ENCODE data around the gene ST3GAL2. TPM values are rescaled to one million over a fixed set of nuclear protein-coding genes. Genes with fewer than 3 reads are reported as not detected.
"Not testable (repeated sequence)": the region's sequence is repeated elsewhere in the genome, so short reads cannot be mapped to it uniquely, and the experiment has no call there.

ST3GAL2 gene
- polyA plus RNA-seq, 1 donor from 2014 or later, result 9.7 TPM

DNA sequence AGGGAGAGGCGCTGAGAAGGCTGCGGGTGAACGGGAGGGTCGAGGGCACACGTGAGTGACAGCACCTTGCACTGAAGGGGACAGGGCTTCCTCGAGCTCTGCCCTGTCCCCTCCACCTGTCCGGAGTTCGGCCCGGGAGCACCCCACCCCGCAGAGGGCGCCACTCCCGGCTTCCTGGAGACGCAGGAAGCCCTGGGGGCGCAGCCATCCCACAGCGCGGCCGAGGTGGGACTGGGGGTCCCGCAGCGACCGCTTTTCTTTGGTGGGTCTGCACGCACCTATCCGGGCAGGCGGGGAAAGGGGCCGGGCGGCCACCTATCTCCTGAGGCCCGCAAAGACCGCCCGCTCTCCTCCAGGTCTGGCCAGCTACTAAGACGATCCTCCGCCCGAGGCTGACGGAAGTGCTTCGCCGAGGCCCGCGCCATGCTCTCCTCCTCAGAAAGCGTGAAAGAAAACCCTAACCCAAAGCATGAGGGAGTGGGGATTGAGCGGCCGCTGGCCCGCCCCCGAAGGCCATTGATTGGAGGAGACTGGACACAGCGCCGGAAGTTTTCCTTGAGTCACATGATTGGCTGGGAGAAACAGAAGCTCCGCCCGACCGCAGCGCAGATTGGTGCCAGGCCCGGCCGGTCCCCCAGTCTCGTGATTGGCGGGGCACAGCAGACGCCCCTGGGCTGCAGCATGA is 57.8 kb downstream of the ST3GAL2 start:
- H3K36me3 Mint-ChIP-seq, result peaks cover 2% of the 10 kb centered on the region
- peak overlapping the region; percentile 88 to 96 (median 93) for H3K27ac Mint-ChIP-seq
- H3K9me3 Mint-ChIP-seq, result no peaks in the 10 kb centered on the region
- peaks cover 3 to 11% (median 10%) of the 10 kb centered on the region in 3 donors for H3K4me1 Mint-ChIP-seq
- no peaks in the 10 kb centered on the region for H3K27me3 Mint-ChIP-seq
- H3K4me3 Mint-ChIP-seq, result peak overlapping the region; percentile 99 to 100 (median 99)

- Mint-ChIP-seq H3K4me1 (peaks cover 3 to 11% (median 10%) of the 10 kb centered on the region in 3 donors), H3K27ac (peak overlapping the region in 2 of 3 donors; percentile 60 to 76), H3K36me3 (peaks cover 2% of the 10 kb centered on the region)
Observed at GRCh38 chr16:70380248-70380918, 58.5 kb downstream of the ST3GAL2 start.

DNA sequence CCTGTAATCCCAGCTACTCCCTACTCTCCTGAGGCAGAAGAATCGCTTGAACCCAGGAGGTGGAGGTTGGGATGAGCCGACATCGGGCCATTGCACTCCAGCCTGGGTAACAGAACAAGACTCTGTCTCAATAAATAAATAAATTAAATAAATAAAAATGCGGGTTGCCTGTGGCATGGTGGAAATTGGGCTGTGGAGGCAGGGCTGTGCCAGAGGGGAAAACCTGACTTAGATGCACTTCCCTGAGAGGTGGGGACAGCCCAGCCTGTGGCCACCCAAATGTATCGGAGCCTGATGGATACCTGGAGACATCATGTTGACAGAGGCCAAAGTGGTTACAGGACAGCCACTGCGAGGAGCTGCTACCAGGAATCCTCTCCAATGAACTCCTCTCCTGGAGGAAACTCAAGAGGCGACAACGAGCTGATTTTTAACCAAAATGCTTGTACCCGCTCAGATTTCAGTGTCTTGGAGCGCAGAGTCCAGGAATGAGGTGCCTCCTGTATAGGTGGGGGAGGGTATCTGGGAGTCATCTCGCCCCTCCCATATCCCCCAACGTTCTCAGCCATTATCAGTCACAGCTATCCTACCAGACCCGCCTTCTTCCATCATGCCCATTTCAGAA is 59.9 kb downstream of the ST3GAL2 start:
- no peaks in the 10 kb centered on the region for H3K27me3 Mint-ChIP-seq
- H3K36me3 Mint-ChIP-seq, result peaks cover 2% of the 10 kb centered on the region
- peak overlapping the region in 3 of 4 donors; percentile 30 to 99 (median 51) for H3K4me3 Mint-ChIP-seq
- H3K9me3 Mint-ChIP-seq, result no peaks in the 10 kb centered on the region
- peaks cover 3 to 11% (median 10%) of the 10 kb centered on the region in 3 donors for H3K4me1 Mint-ChIP-seq
- peak overlapping the region in 1 of 3 donors; percentile 79 for H3K27ac Mint-ChIP-seq

More at GRCh38 chr16:70380248-70380918, 58.5 kb downstream of the ST3GAL2 start:
- Mint-ChIP-seq H3K4me3 (peak overlapping the region; percentile 99 to 100 (median 99)), H3K27me3 (no peaks in the 10 kb centered on the region), H3K9me3 (no peaks in the 10 kb centered on the region)

GRCh38 chr16:70377782-70378181 is 61.1 kb downstream of the ST3GAL2 start:
- H3K4me3 Mint-ChIP-seq, result peak overlapping the region in 3 of 4 donors; percentile 41 to 75 (median 53)
- H3K36me3 Mint-ChIP-seq, result peaks cover 2% of the 10 kb centered on the region
- peaks cover 6 to 11% (median 8%) of the 10 kb centered on the region in 3 donors for H3K4me1 Mint-ChIP-seq
- no peaks in the 10 kb centered on the region for H3K9me3 Mint-ChIP-seq
- peak overlapping the region in 1 of 3 donors; percentile 45 for H3K27ac Mint-ChIP-seq
- no peaks in the 10 kb centered on the region for H3K27me3 Mint-ChIP-seq

GRCh38 chr16:70375636-70376611 is 63.0 kb downstream of the ST3GAL2 start:
- no peaks in the 10 kb centered on the region for H3K27me3 Mint-ChIP-seq
- peak overlapping the region in 1 of 4 donors; percentile 52 for H3K4me3 Mint-ChIP-seq
- H3K36me3 Mint-ChIP-seq, result no peaks in the 10 kb centered on the region
- H3K27ac Mint-ChIP-seq, result peak overlapping the region in 2 of 3 donors; percentile 56 to 62
- H3K4me1 Mint-ChIP-seq, result peaks cover 2 to 6% (median 4%) of the 10 kb centered on the region in 3 donors
- no peaks in the 10 kb centered on the region for H3K9me3 Mint-ChIP-seq

DNA sequence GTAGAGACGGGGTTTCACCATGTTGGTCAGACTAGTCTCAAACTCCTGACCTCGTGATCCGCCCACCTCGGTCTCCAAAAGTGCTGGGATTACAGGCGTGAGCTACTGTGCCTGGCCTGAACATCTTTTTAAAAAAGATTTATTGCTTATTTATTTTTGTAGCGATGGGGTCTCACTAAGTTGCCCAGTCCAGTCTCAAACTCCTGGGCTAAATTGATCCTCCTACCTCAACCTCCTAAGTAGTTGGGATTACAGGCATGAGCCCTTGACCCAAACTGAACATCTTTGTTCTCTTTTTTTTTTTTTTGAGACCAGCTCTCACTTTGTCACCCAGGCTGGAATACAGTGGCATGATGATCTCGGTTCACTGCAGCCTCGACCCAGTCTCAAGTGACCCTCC is 64.7 kb downstream of the ST3GAL2 start:
- no peak overlapping the region for H3K27ac Mint-ChIP-seq
- no peaks in the 10 kb centered on the region for H3K27me3 Mint-ChIP-seq
- H3K4me1 Mint-ChIP-seq, result peaks cover 5 to 9% (median 7%) of the 10 kb centered on the region in 3 donors
- no peaks in the 10 kb centered on the region for H3K36me3 Mint-ChIP-seq
- H3K9me3 Mint-ChIP-seq, result no peaks in the 10 kb centered on the region
- H3K4me3 Mint-ChIP-seq, result no peak overlapping the region

- peaks cover 5 to 9% (median 7%) of the 10 kb centered on the region in 3 donors for H3K4me1 Mint-ChIP-seq
- H3K27ac Mint-ChIP-seq, result no peak overlapping the region
- no peaks in the 10 kb centered on the region for H3K27me3 Mint-ChIP-seq
- no peak overlapping the region for H3K4me3 Mint-ChIP-seq
- no peaks in the 10 kb centered on the region for H3K36me3 Mint-ChIP-seq
- no peaks in the 10 kb centered on the region for H3K9me3 Mint-ChIP-seq
Observed at GRCh38 chr16:70372921-70373728, 65.8 kb downstream of the ST3GAL2 start.

DNA sequence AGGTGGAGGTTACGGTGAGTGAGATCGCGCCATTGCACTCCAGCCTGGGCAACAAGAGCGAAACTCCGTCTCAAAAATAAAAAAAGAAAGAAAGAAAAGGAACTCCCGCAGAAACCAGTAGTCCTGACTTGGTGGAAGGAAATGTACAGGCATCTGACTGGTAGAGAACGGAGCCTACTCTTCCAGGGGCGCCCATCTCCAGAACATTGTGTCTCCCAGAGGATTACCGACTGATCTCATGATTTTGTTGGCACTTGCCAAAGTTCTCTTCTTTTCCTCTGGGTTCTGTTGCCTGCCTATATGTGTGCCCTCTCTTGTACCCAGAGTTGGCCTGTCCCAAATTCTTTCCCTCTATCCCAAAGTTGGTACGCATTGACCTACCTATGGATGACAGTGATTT is 68.0 kb downstream of the ST3GAL2 start:
- Mint-ChIP-seq H3K27ac (no peak overlapping the region), H3K27me3 (no peaks in the 10 kb centered on the region), H3K9me3 (no peaks in the 10 kb centered on the region), H3K4me1 (peaks cover 3 to 6% (median 5%) of the 10 kb centered on the region in 3 donors), H3K36me3 (no peaks in the 10 kb centered on the region), H3K4me3 (no peak overlapping the region)

DNA sequence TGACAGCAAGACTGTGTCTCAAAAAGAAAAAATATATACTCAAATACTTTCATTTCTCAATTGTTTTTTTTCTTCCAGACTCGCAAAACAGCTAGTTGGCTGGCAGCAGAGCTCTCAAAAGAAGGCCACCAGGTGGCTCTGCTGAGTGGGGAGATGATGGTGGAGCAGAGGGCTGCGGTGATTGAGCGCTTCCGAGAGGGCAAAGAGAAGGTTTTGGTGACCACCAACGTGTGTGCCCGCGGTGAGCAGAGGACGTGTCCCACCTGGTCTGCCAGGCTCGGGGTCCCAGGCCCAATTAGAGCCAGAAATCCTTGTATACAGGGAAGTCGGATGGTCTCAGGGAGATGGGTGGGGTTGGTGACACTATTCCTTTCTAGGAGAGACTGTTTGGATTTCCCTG is 68.8 kb downstream of the ST3GAL2 start:
- H3K4me1 Mint-ChIP-seq, H3K36me3 Mint-ChIP-seq, H3K27me3 Mint-ChIP-seq, H3K9me3 Mint-ChIP-seq: not testable (repeated sequence)
- Mint-ChIP-seq H3K4me3 (peak overlapping the region in 1 of 4 donors; percentile 17), H3K27ac (peak overlapping the region in 2 of 3 donors; percentile 20 to 78)

DNA sequence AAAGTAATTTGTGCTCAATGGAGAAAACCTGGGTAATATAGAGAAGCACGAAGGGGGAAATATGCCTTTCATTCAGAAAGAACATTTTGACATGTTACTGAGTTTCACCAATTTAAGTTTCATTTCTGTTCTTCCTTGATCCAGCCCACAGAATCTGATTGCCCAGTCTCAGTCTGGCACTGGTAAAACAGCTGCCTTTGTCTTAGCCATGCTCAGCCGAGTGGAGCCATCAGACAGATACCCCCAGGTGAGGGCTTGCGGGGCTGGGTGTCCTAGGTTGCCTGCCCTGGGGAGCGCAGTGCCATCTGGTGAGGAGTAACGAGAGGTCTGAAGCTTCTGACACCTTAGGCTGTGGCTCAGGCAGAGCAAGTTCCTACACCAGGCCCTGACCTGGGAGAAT is 74.5 kb downstream of the ST3GAL2 start:
- no peak overlapping the region for H3K4me3 Mint-ChIP-seq
- no peaks in the 10 kb centered on the region for H3K4me1 Mint-ChIP-seq

GRCh38 chr16:70359552-70359951 is 79.3 kb downstream of the ST3GAL2 start:
- Mint-ChIP-seq H3K36me3 (no peaks in the 10 kb centered on the region), H3K27ac (no peak overlapping the region), H3K9me3 (no peaks in the 10 kb centered on the region), H3K4me1 (no peaks in the 10 kb centered on the region), H3K27me3 (no peaks in the 10 kb centered on the region), H3K4me3 (no peak overlapping the region)

More for the DNA sequence above, 74.5 kb downstream of the ST3GAL2 start:
- Mint-ChIP-seq H3K27me3 (no peaks in the 10 kb centered on the region), H3K36me3 (no peaks in the 10 kb centered on the region), H3K27ac (no peak overlapping the region), H3K9me3 (no peaks in the 10 kb centered on the region)

GRCh38 chr16:70349783-70350182 is 89.1 kb downstream of the ST3GAL2 start:
- Mint-ChIP-seq H3K27ac (peak overlapping the region in 2 of 3 donors; percentile 22 to 40), H3K27me3 (no peaks in the 10 kb centered on the region), H3K4me3 (peak overlapping the region in 1 of 4 donors; percentile 74), H3K36me3 (peaks cover 4% of the 10 kb centered on the region), H3K4me1 (peaks cover 19 to 23% (median 23%) of the 10 kb centered on the region in 3 donors), H3K9me3 (no peaks in the 10 kb centered on the region)

DNA sequence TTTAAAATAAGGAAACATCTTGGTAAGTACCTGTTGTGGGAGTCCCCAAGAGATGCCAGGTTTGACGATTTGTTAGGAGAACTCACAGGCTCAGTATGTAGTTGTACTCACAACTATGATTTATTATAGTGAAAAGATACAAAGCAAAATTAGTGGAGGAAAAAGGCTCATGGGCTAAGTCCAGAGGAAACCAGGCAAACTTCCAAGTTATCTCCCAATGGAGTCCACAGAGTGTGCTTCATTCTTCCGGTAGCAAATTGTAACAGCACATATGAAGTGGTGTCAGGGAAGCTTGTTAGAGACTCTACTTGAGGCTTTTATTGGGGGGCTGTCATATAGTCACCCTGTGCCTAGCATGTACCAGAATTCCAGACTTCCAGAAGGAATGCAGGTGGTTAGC is 89.9 kb downstream of the ST3GAL2 start:
- no peaks in the 10 kb centered on the region for H3K9me3 Mint-ChIP-seq
- no peaks in the 10 kb centered on the region for H3K27me3 Mint-ChIP-seq
- peak overlapping the region in 2 of 3 donors; percentile 22 to 39 for H3K27ac Mint-ChIP-seq
- H3K36me3 Mint-ChIP-seq, result peaks cover 5% of the 10 kb centered on the region
- H3K4me1 Mint-ChIP-seq, result peaks cover 21 to 23% (median 23%) of the 10 kb centered on the region in 3 donors
- H3K4me3 Mint-ChIP-seq, result peak overlapping the region in 1 of 4 donors; percentile 74

Data from IgD-negative memory B cell (primary cell).